ENCODE data around the gene CEND1.

DNA sequence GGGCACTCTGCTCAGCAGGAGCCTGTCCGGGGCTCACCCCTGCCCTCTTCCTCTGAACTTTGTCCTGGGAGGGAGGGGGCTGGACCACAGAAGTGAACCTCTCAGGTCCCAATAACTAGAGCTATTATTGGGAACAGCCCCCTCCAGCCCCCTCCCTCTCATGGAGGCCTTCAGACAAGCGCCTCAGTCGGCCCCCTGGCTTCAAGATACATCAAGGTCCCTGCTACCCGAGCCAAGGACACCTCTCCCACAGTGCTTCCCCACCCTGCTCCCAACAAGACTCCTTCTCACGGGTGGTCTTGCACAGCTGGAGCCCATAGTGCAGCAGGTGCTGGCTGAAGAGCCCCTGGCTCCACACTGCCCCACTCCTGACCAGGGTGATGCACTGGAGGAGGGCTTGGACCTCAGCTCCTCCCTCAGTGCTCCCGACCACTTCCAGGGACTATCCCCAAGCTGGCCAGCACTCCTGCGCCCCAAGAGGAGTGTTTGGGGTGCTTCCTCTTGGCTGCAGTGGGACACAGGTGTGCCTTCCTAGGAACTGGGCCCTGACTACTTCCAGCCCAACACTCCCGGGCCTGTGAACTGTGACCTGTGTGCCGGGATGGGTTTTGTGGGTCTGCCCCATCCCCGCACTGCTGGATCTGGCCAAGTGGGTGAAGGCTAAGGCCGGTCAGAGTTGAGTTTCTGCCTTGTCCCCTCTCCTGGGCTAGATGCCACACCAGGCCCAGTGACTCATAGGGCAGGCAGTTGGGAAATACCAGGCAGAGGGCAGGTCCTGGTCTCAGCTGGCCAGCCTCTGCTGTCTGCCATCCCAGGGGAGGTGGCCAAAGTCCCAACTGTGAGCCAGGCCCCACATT lies 31.0 kb upstream of the CEND1 start:
- TF ChIP-seq POLR2A (IDR thresholded peaks at IDR 0.05; ENCODE audit: low read length) = no peak
- no peak for TF ChIP-seq GATA1 (IDR thresholded peaks at IDR 0.05; ENCODE audit: low read depth, low read length)
